ENCODE data around the gene VTI1A.

DNA sequence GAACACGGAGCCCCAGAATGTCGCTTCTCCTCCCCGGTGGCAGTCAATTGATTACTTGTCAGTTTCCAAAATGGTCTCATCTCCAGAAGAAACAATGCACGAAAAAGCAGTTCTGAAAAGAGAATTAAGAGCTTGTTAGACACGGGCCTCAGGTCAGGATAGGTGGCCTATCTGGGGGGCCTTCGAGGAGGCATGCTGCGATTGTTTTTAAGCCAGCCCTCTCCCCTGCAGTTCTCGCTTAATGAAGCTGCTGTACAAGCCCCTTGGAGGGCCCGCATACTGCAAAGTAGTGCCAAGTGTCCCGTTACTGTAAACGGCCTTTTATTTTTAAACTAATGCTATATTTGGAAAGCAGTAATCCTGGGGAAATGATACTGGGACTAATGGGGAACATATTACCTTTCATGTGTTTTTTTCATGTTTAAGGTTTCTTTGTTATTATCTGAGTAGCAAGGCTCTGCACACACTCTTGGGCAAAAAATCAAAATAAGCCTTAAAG is 388.3 kb downstream of the VTI1A start:
- TF ChIP-seq, protein P1, sequence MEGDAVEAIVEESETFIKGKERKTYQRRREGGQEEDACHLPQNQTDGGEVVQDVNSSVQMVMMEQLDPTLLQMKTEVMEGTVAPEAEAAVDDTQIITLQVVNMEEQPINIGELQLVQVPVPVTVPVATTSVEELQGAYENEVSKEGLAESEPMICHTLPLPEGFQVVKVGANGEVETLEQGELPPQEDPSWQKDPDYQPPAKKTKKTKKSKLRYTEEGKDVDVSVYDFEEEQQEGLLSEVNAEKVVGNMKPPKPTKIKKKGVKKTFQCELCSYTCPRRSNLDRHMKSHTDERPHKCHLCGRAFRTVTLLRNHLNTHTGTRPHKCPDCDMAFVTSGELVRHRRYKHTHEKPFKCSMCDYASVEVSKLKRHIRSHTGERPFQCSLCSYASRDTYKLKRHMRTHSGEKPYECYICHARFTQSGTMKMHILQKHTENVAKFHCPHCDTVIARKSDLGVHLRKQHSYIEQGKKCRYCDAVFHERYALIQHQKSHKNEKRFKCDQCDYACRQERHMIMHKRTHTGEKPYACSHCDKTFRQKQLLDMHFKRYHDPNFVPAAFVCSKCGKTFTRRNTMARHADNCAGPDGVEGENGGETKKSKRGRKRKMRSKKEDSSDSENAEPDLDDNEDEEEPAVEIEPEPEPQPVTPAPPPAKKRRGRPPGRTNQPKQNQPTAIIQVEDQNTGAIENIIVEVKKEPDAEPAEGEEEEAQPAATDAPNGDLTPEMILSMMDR (conservative IDR thresholded peaks at IDR 0.05), result no peak
- no peak for TF ChIP-seq EZH2 (IDR thresholded peaks at IDR 0.05; ENCODE audit: low read depth)
